Measurements from ENCODE around the gene CAMSAP1. TPM values are rescaled to one million over a fixed set of nuclear protein-coding genes. Genes with fewer than 3 reads are reported as not detected.

Gene CAMSAP1
- total RNA-seq, 1 donor from 2014 or later = 35.5 TPM

- TF ChIP-seq, protein P1, sequence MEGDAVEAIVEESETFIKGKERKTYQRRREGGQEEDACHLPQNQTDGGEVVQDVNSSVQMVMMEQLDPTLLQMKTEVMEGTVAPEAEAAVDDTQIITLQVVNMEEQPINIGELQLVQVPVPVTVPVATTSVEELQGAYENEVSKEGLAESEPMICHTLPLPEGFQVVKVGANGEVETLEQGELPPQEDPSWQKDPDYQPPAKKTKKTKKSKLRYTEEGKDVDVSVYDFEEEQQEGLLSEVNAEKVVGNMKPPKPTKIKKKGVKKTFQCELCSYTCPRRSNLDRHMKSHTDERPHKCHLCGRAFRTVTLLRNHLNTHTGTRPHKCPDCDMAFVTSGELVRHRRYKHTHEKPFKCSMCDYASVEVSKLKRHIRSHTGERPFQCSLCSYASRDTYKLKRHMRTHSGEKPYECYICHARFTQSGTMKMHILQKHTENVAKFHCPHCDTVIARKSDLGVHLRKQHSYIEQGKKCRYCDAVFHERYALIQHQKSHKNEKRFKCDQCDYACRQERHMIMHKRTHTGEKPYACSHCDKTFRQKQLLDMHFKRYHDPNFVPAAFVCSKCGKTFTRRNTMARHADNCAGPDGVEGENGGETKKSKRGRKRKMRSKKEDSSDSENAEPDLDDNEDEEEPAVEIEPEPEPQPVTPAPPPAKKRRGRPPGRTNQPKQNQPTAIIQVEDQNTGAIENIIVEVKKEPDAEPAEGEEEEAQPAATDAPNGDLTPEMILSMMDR (IDR thresholded peaks at IDR 0.05) = no peak
- no peaks in the 10 kb centered on the region for H3K9me3 Mint-ChIP-seq (ENCODE audit: low read depth)
- no peak for DNase-seq (ENCODE audit: low spot score)
- H3K4me3 Mint-ChIP-seq (ENCODE audit: unreplicated experiment) = no peak overlapping the region
- no peaks in the 10 kb centered on the region for H3K4me1 Mint-ChIP-seq (ENCODE audit: low read depth)
- H3K27me3 Mint-ChIP-seq (ENCODE audit: low read depth) = peaks cover 4% of the 10 kb centered on the region
- H3K36me3 Mint-ChIP-seq (ENCODE audit: low read depth) = no peaks in the 10 kb centered on the region
- H3K27ac Mint-ChIP-seq (ENCODE audit: unreplicated experiment) = no peak overlapping the region
Measured at GRCh38 chr9:135775911-135776310, 131.4 kb downstream of the CAMSAP1 start.

DNA sequence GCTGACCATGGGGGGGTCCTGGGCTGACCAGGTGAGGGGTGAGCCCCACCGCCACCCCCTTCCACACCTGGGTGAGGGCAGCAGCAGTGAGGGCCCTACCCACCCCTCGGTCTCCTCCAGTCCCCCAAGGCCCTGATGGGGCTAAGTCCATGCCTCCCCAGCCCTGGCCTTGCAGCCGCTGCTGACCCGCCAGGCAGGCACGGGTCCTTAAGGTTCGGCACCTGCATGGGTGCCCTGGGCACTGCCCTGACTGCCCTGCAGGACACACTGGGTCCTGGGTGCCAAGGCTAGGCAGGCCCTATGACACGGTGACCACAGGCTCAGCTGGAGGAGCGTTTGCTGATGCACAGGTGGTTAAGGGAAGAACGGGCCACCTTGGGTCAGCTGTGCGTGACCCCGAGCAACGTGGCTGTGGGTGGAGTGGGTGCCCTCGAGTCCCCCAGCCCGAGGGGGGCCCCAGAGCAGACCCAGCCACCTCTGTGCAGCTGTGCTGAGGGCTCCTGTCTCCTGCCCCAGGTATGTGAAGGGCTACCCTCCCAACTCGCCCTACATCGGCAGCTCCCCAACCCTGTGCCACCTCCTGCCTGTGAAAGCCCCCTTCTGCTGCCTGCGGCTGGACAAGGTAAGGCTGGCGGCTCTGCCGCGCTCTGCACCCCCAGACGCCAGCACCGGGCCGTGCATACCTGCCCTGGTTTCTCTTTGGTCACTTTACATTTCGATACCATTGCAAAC is 132.4 kb downstream of the CAMSAP1 start:
- no peaks in the 10 kb centered on the region for H3K4me1 Mint-ChIP-seq (ENCODE audit: low read depth)
- no peaks in the 10 kb centered on the region for H3K9me3 Mint-ChIP-seq (ENCODE audit: low read depth)
- TF ChIP-seq, protein P1 (IDR thresholded peaks at IDR 0.05) = no peak
- H3K27ac Mint-ChIP-seq (ENCODE audit: unreplicated experiment) = no peak overlapping the region
- DNase-seq (ENCODE audit: low spot score) = no peak
- no peak overlapping the region for H3K4me3 Mint-ChIP-seq (ENCODE audit: unreplicated experiment)
- H3K27me3 Mint-ChIP-seq (ENCODE audit: low read depth) = no peaks in the 10 kb centered on the region
- no peaks in the 10 kb centered on the region for H3K36me3 Mint-ChIP-seq (ENCODE audit: low read depth)

- H3K4me1 Mint-ChIP-seq (ENCODE audit: low read depth) = no peaks in the 10 kb centered on the region
- H3K27me3 Mint-ChIP-seq (ENCODE audit: low read depth) = no peaks in the 10 kb centered on the region
- no peak for DNase-seq (ENCODE audit: low spot score)
- no peaks in the 10 kb centered on the region for H3K9me3 Mint-ChIP-seq (ENCODE audit: low read depth)
- no peaks in the 10 kb centered on the region for H3K36me3 Mint-ChIP-seq (ENCODE audit: low read depth)
- TF ChIP-seq, protein P1 (IDR thresholded peaks at IDR 0.05) = no peak
- H3K4me3 Mint-ChIP-seq (ENCODE audit: unreplicated experiment) = no peak overlapping the region
- no peak overlapping the region for H3K27ac Mint-ChIP-seq (ENCODE audit: unreplicated experiment)
Measured at GRCh38 chr9:135774239-135774747, 133.1 kb downstream of the CAMSAP1 start.

DNA sequence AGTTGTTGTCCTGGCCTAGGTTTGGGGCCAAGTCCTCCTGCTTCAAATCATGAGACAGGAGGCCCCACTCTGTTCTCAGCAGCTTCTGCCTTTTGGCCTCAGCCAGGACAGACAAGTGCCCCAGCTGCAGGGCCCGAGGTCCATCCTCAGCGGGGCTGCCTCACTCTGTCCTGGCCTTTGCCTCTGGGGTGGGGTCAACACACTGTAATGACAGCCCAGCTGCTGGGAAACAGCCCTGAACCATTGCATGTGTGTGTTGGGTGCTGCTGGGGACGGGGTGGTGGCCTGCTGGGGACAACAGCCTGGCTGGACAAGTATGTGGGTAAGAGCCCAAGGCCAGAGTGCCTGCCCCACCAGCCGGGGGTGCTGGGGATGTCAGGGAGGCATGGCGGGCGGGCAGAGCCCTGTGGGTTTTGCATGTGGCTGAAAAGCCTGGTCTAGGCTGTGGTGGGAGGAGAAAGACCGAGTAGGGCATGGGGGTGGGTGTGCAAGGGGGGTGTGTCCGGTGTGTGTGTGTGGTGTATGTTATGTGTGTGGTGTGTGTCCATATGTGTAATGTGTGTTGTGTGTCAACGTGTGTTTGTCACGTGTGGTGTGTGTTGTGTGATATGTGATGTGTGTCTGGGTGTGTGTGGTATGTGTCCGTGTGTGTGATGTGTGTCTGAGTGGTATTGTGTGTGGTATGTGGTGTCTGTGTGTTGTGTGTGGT is 133.7 kb downstream of the CAMSAP1 start:
- H3K27ac Mint-ChIP-seq (ENCODE audit: unreplicated experiment) = no peak overlapping the region
- no peak overlapping the region for H3K4me3 Mint-ChIP-seq (ENCODE audit: unreplicated experiment)
- no peaks in the 10 kb centered on the region for H3K27me3 Mint-ChIP-seq (ENCODE audit: low read depth)
- H3K4me1 Mint-ChIP-seq (ENCODE audit: low read depth) = no peaks in the 10 kb centered on the region
- H3K36me3 Mint-ChIP-seq (ENCODE audit: low read depth) = no peaks in the 10 kb centered on the region
- H3K9me3 Mint-ChIP-seq (ENCODE audit: low read depth) = no peaks in the 10 kb centered on the region
- TF ChIP-seq, protein P1 (IDR thresholded peaks at IDR 0.05) = no peak
- DNase-seq (ENCODE audit: low spot score) = no peak

DNA sequence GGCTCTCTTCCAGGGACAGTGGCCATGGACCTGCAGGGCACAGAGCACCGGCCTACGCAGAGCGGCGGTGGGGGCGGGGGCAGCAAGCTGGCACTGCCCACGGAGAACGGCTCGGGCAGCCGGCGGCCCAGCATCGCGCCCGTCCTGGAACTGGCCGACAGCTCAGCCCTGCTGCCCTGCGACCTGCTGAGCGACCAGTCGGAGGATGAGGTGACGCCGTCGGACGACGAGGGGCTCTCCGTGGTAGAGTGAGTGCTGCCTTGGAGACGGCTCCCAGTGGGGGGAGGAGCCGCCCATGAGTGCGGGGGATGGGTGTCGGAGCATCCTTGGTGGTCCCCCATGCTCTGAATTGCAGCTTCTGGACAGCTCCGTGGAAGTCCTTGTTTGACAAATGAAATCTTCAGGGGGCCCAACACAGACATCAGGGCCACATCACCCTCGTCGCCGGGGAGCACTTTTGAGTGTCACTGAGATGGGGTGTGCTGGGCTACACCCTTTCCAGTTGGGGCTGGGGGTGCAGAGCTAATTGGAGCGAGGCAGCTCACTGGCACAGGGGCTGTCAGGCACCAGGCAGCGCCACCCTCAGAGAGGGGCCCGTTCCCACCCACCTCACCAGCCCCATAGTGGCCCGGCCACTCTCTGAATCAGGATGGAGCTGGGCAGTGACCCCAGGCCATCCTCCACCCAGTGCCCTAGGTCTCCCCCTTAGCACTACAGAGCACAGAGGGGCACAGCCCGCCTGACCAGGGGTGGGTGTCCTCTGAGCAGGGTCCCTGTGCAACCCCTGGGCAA is 134.4 kb downstream of the CAMSAP1 start:
- no peaks in the 10 kb centered on the region for H3K4me1 Mint-ChIP-seq (ENCODE audit: low read depth)
- no peaks in the 10 kb centered on the region for H3K36me3 Mint-ChIP-seq (ENCODE audit: low read depth)
- H3K27ac Mint-ChIP-seq (ENCODE audit: unreplicated experiment) = no peak overlapping the region
- DNase-seq (ENCODE audit: low spot score) = no peak
- TF ChIP-seq, protein P1 (IDR thresholded peaks at IDR 0.05) = no peak
- no peaks in the 10 kb centered on the region for H3K27me3 Mint-ChIP-seq (ENCODE audit: low read depth)
- no peak overlapping the region for H3K4me3 Mint-ChIP-seq (ENCODE audit: unreplicated experiment)
- H3K9me3 Mint-ChIP-seq (ENCODE audit: low read depth) = no peaks in the 10 kb centered on the region
